GM12878 (cell line): ENCODE data around the gene SLC25A41. TPM values are rescaled to one million over a fixed set of nuclear protein-coding genes. Genes with fewer than 3 reads are reported as not detected.

ENCODE experiments used
- ATAC-seq: fragments of 200-7000 bp; cut with Tn5 transposase; 3 replicates; pipeline ENCODE4 v1.9.1; 2020; ENCODE audit warnings: mild to moderate bottlenecking, moderate library complexity
- BruUV-seq: library from RNA; stranded (reverse); fragments of 400-500 nt; replicated peaks from 2 replicates; lab custom pipeline; 2021; lab: Mats Ljungman, UMichigan
- CTCF ChIA-PET: fragments of 300-600 bp; sonication (Branson Sonifier 250); formaldehyde crosslinking; extraction: SDS; loops from one replicate; lab custom pipeline; 2021; ENCODE audit warnings: inconsistent platforms; lab: Yijun Ruan, JAX
- POLR2A ChIA-PET: fragments of 350-600 bp; formaldehyde crosslinking; extraction: SDS; loops from one replicate; lab custom pipeline; 2021; ENCODE audit warnings: inconsistent platforms; lab: Charles Lee
- RAD21 ChIA-PET: fragments of 300-600 bp; sonication (Branson Sonifier 250); formaldehyde crosslinking; loops from one replicate; lab custom pipeline; 2023; ENCODE audit warnings: antibody characterized with exemption; ENCODE audit not compliant: unreplicated experiment; lab: Charles Lee
- SMC1A ChIA-PET: fragments of 300-600 bp; sonication (Branson Sonifier 250); formaldehyde crosslinking; loops from one replicate; lab custom pipeline; 2023; ENCODE audit not compliant: unreplicated experiment, uncharacterized antibody; lab: Charles Lee
- DNase-seq: peaks from one replicate; pipeline ENCODE4 v3.0.0-alpha.2; 2011; ENCODE audit warnings: low read depth, low spot score
- FAIRE-seq: peaks from 3 replicates; lab custom pipeline; 2011; peaks lifted over from hg19 to GRCh38; lab: Jason Lieb, UNC
- H2AFZ ChIP-seq: 2 replicates; pipeline ENCODE4 v1.6.0; 2011; ENCODE audit warnings: low read depth, low read length, control low read depth; ENCODE audit not compliant: control insufficient read depth
- H3K27ac ChIP-seq: 2 replicates; pipeline ENCODE4 v1.5.1; 2011; ENCODE audit warnings: control low read depth; ENCODE audit not compliant: control insufficient read depth, insufficient read depth
- H3K27me3 ChIP-seq, 2 experiments: replicated peaks in 1 of 2; 2 replicates each; pipeline versions ENCODE4 v1.6.0 to v1.6.1; 2011; ENCODE audit warnings: low read length in 1 of 2; ENCODE audit not compliant: control insufficient read depth in 2 of 2, insufficient read depth in 2 of 2
- H3K36me3 ChIP-seq, 2 experiments: 2 replicates each; pipeline ENCODE4 v1.5.1; 2011; ENCODE audit warnings: low read length in 1 of 2; ENCODE audit not compliant: control insufficient read depth in 2 of 2, insufficient read depth in 2 of 2
- H3K4me1 ChIP-seq: 2 replicates; pipeline ENCODE4 v1.6.1; 2011; ENCODE audit warnings: mild to moderate bottlenecking, low read length, moderate library complexity, mixed read lengths; ENCODE audit not compliant: control insufficient read depth, insufficient read depth
- H3K4me2 ChIP-seq: 2 replicates; pipeline ENCODE4 v1.6.0; 2011; ENCODE audit warnings: control low read depth; ENCODE audit not compliant: control insufficient read depth, insufficient read depth
- H3K4me3 ChIP-seq: fragments of 200-600 bp; sonication (generic); 2 replicates; pipeline ENCODE4 v1.5.1; 2016
- H3K79me2 ChIP-seq: 2 replicates; pipeline ENCODE4 v1.6.0; 2011; ENCODE audit warnings: low read length; ENCODE audit not compliant: control insufficient read depth, insufficient read depth
- H3K9ac ChIP-seq: 2 replicates; pipeline ENCODE4 v1.8.0; 2011; ENCODE audit warnings: low read length, control low read depth, mixed read lengths; ENCODE audit not compliant: control insufficient read depth, insufficient read depth
- H3K9me3 ChIP-seq: replicated peaks from 3 replicates; pipeline ENCODE4 v1.5.1; 2011; ENCODE audit warnings: mild to moderate bottlenecking, low read length; ENCODE audit not compliant: control insufficient read depth, insufficient read depth
- H4K20me1 ChIP-seq: 2 replicates; pipeline ENCODE4 v1.6.0; 2011; ENCODE audit not compliant: control insufficient read depth, insufficient read depth
- ETV6 ChIP-seq, 2 experiments: fragments of 450-650 bp in 1 of 2; IDR thresholded peaks in 1 of 2; conservative IDR thresholded peaks in 1 of 2; 2 replicates each; pipeline ENCODE4 v1.6.1; 2014; ENCODE audit warnings: antibody characterized with exemption in 1 of 2, borderline replicate concordance in 1 of 2, low read depth in 1 of 2, mild to moderate bottlenecking in 1 of 2, moderate library complexity in 1 of 2
- POLR2AphosphoS2 ChIP-seq: IDR thresholded peaks from 2 replicates; pipeline ENCODE4 v1.6.1; 2011; ENCODE audit warnings: low read depth, mild to moderate bottlenecking, low read length, improper control_type of control experiment, moderate library complexity
- RUNX3 ChIP-seq: IDR thresholded peaks from 2 replicates; pipeline ENCODE4 v1.6.1; 2012; ENCODE audit warnings: low read length, inconsistent platforms
- SREBF1 ChIP-seq: IDR thresholded peaks from 2 replicates; pipeline ENCODE4 v1.6.1; 2012; ENCODE audit warnings: mild to moderate bottlenecking, low read length
- SREBF2 ChIP-seq: IDR thresholded peaks from 2 replicates; pipeline ENCODE4 v1.6.1; 2012; ENCODE audit warnings: mild to moderate bottlenecking, low read length
- TCF7 ChIP-seq: IDR thresholded peaks from 2 replicates; pipeline ENCODE4 v1.6.1; 2014; ENCODE audit warnings: antibody characterized with exemption, borderline replicate concordance
- ZNF24 ChIP-seq: fragments of 450-650 bp; IDR thresholded peaks from 2 replicates; pipeline ENCODE4 v1.6.1; 2017; ENCODE audit warnings: antibody characterized with exemption, mild to moderate bottlenecking
- WGBS: methylation state at CpG from one replicate; pipeline ENCODE4 v1.1.6; 2016; ENCODE audit warnings: low lambda C conversion rate; ENCODE audit not compliant: insufficient replicate concordance, insufficient coverage; ENCODE audit errors: missing lambda C conversion rate; 5-methylcytosine and 5-hydroxymethylcytosine counted together
- in situ Hi-C: fragments of 300-500 bp; cut with MboI; formaldehyde crosslinking; loops from 9 replicates; pipeline ENCODE4 v1.14.3; 2018; ENCODE audit warnings: mixed read lengths
- intact Hi-C: fragments of 100-400 bp; cut with micrococcal nuclease; formaldehyde crosslinking; loops from one replicate; pipeline ENCODE4 v1.14.2; 2022; ENCODE audit not compliant: unreplicated experiment
- polyA plus RNA-seq, 11 experiments: library from polyadenylated mRNA; depleted of rRNA in 4 of 11; unstranded in 6 of 11; stranded (reverse) in 5 of 11; fragments of >200 nt; fragmentation: Nextera tagmentation in 4 of 11; fragmentation: Illumina TruSeq in 1 of 11; extraction: Ambion mirVana in 4 of 11; extraction: Trizol in 1 of 11; gene quantifications; 1 replicate in 1 of 11; 2 replicates in 10 of 11; pipeline versions ENCODE4 v1.2.1 to v1.2.3, GENCODE V29; 2011 to 2016; ENCODE audit warnings: inconsistent platforms in 2 of 11, missing spikeins in 2 of 11, low read depth in 1 of 11
- total RNA-seq, 4 experiments: library from RNA; depleted of rRNA in 3 of 4; stranded (reverse); fragments of >200 nt in 3 of 4; fragmentation: Illumina TruSeq in 1 of 4; extraction: Trizol in 1 of 4; gene quantifications; 2 replicates each; pipeline versions ENCODE4 v1.2.1 to v1.2.3, GENCODE V29; 2013 to 2021
- TF ChIP-seq, protein P1 (sequence below): fragments of 450-650 bp; conservative IDR thresholded peaks from 2 replicates; pipeline ENCODE4 v1.6.1; 2017; ENCODE audit warnings: mild to moderate bottlenecking, moderate library complexity

The SLC25A41 gene
- total and polyA plus RNA-seq, 10 of the 15 experiments (the other 5 are each of a cell fraction or from before 2014, with no cell fraction given), result 0.23 to 1.2 (median 0.43) TPM; not detected in 2

DNA sequence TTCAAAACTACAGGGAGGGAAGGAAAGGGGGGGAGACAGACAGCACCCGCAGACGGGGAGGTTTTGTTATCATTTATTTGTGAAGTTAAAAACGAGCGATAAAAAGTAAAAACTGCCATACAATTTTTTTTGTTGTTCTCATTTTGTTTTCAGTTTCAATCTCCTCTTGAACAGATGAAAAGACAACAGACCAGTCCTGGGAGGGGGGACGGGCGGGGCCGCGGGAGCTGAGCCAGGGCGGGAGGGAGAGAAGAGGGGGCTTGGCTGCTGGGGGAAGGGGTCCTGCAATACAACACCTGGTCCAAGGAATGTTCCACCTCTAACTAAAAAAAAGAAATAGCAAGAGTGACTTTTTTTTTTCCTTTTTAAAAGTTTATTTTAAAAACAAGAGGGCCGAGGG, 20.3 kb downstream of the SLC25A41 start:
- BruUV-seq, result no TSS peak
- CTCF ChIA-PET, result interaction anchor here (0.6 kb wide), 1 partner anchor 113 kb away, joined by 3 read pairs; no protein-coding TSS in a partner anchor
- DNase-seq, result no peak
- Histone ChIP-seq H3K4me1 (no peaks in the 10 kb centered on the region), H2AFZ (no peak overlapping the region), H3K4me2 (no peak overlapping the region), H3K9ac (no peak overlapping the region), H3K79me2 (no peaks in the 10 kb centered on the region), H3K27me3 (no peaks in the 10 kb centered on the region), H3K4me3 (no peak overlapping the region), H4K20me1 (no peaks in the 10 kb centered on the region), H3K9me3 (no peaks in the 10 kb centered on the region), H3K36me3 (peaks cover 9 to 32% of the 10 kb centered on the region in 2 experiments; a peak in 3 of 4 replicates), H3K27ac (no peak overlapping the region)
- no peak for TF ChIP-seq TCF7
- no peak for TF ChIP-seq SREBF2
- TF ChIP-seq ZNF24, result no peak
- no peak for TF ChIP-seq ETV6 (conservative IDR thresholded peaks at IDR 0.05 in 1 of 2, IDR thresholded peaks at IDR 0.05 in 1 of 2; ENCODE audit: borderline replicate concordance in 1 of 2, low read depth in 1 of 2)
- TF ChIP-seq SREBF1, result no peak
- no peak for TF ChIP-seq POLR2AphosphoS2
- TF ChIP-seq RUNX3, result no peak
- TF ChIP-seq, protein P1, sequence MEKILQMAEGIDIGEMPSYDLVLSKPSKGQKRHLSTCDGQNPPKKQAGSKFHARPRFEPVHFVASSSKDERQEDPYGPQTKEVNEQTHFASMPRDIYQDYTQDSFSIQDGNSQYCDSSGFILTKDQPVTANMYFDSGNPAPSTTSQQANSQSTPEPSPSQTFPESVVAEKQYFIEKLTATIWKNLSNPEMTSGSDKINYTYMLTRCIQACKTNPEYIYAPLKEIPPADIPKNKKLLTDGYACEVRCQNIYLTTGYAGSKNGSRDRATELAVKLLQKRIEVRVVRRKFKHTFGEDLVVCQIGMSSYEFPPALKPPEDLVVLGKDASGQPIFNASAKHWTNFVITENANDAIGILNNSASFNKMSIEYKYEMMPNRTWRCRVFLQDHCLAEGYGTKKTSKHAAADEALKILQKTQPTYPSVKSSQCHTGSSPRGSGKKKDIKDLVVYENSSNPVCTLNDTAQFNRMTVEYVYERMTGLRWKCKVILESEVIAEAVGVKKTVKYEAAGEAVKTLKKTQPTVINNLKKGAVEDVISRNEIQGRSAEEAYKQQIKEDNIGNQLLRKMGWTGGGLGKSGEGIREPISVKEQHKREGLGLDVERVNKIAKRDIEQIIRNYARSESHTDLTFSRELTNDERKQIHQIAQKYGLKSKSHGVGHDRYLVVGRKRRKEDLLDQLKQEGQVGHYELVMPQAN, result no peak
- SMC1A ChIA-PET, result no interaction called here
- RAD21 ChIA-PET, result no interaction called here
- no peak for ATAC-seq
- POLR2A ChIA-PET, result no interaction called here
- 72% methylated on average over 10 of the region's 10 CpGs for WGBS
- intact Hi-C loops (no loop called here), in situ Hi-C loops (no loop called here)
- no peak for FAIRE-seq
